ENCODE data around the gene GALK2. TPM values are rescaled to one million over a fixed set of nuclear protein-coding genes. Genes with fewer than 3 reads are reported as not detected.

Gene GALK2
- total RNA-seq, 1 experiment from 2014 or later: 35.0 TPM

GRCh38 chr15:49361370-49361769 is 191.3 kb downstream of the GALK2 start:
- Histone ChIP-seq H3K4me1 (ENCODE audit: control insufficient read depth, insufficient read depth, low read length) (no peaks in the 10 kb centered on the region), H3K27me3 (ENCODE audit: control insufficient read depth, insufficient read depth, low read length) (no peaks in the 10 kb centered on the region), H3K27ac (ENCODE audit: low read length) (no peak overlapping the region), H3K9me3 (ENCODE audit: control insufficient read depth, insufficient read depth, low read depth, low read length) (no peaks in the 10 kb centered on the region), H3K36me3 (ENCODE audit: control insufficient read depth, insufficient read depth, low read length) (no peaks in the 10 kb centered on the region), H3K4me3 (ENCODE audit: low read depth in 2 of 2, low read length in 2 of 2) (no peak overlapping the region)
- BruUV-seq (replicated peaks): no TSS peak
- intact Hi-C loops (cut with micrococcal nuclease; ENCODE audit: unreplicated experiment) (no loop called here), in situ Hi-C loops (cut with HindIII; ENCODE audit: low pct_unique_long_range_greater_than_20kb, low sequenced_read_pairs) (no loop called here)
- no peak for TF ChIP-seq POLR2AphosphoS5 (IDR thresholded peaks at IDR 0.05; ENCODE audit: low read depth, low read length)
- TF ChIP-seq TCF7L2 (IDR thresholded peaks at IDR 0.05; ENCODE audit: low read depth, low read length): no peak
- no peak for TF ChIP-seq REST (IDR thresholded peaks at IDR 0.05; ENCODE audit: insufficient read depth in 1 of 2, low read depth in 2 of 2, low read length in 1 of 2)
- TF ChIP-seq, protein P1, sequence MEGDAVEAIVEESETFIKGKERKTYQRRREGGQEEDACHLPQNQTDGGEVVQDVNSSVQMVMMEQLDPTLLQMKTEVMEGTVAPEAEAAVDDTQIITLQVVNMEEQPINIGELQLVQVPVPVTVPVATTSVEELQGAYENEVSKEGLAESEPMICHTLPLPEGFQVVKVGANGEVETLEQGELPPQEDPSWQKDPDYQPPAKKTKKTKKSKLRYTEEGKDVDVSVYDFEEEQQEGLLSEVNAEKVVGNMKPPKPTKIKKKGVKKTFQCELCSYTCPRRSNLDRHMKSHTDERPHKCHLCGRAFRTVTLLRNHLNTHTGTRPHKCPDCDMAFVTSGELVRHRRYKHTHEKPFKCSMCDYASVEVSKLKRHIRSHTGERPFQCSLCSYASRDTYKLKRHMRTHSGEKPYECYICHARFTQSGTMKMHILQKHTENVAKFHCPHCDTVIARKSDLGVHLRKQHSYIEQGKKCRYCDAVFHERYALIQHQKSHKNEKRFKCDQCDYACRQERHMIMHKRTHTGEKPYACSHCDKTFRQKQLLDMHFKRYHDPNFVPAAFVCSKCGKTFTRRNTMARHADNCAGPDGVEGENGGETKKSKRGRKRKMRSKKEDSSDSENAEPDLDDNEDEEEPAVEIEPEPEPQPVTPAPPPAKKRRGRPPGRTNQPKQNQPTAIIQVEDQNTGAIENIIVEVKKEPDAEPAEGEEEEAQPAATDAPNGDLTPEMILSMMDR (IDR thresholded peaks at IDR 0.05): no peak
- TF ChIP-seq SIN3A (IDR thresholded peaks at IDR 0.05; ENCODE audit: borderline replicate concordance, insufficient read depth, low read depth, low read length): no peak
- DNase-seq (ENCODE audit: low read depth, low spot score): no peak
- ChIA-PET POLR2A (no interaction called here), CTCF (no interaction called here)
- ATAC-seq: no peak

DNA sequence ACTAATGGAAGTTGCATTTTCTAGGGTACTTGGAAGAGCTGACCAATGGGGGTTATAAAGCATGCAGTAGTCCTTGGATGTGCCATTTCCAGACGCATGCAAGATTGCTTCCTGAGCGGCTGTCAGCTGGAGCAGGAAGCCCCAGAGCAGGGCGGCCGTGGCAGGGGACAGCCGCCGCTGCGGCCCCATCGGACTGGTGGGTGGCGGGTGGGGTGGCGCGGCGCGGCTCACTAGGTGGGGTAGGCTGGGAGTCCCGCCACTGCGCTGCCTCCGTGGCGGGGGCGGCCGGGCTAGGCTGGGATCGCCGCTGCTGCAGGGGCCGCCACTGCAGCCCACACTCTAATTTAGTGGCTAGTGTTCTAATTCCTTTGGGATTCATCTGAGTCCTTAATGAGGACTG is 196.4 kb downstream of the GALK2 start:
- no peak for DNase-seq (ENCODE audit: low read depth, low spot score)
- TF ChIP-seq POLR2AphosphoS5 (IDR thresholded peaks at IDR 0.05; ENCODE audit: low read depth, low read length) (no peak), SIN3A (IDR thresholded peaks at IDR 0.05; ENCODE audit: borderline replicate concordance, insufficient read depth, low read depth, low read length) (no peak), TCF7L2 (IDR thresholded peaks at IDR 0.05; ENCODE audit: low read depth, low read length) (no peak), REST (IDR thresholded peaks at IDR 0.05; ENCODE audit: insufficient read depth in 1 of 2, low read depth in 2 of 2, low read length in 1 of 2) (no peak)
- TF ChIP-seq, protein P1 (IDR thresholded peaks at IDR 0.05): no peak
- H3K4me1 ChIP-seq (ENCODE audit: control insufficient read depth, insufficient read depth, low read length): no peaks in the 10 kb centered on the region
- ATAC-seq: no peak
- intact Hi-C loops (cut with micrococcal nuclease; ENCODE audit: unreplicated experiment): no loop called here
- no peak overlapping the region for H3K4me3 ChIP-seq (ENCODE audit: low read depth in 2 of 2, low read length in 2 of 2)
- ChIA-PET POLR2A (no interaction called here), CTCF (no interaction called here)
- no peaks in the 10 kb centered on the region for H3K9me3 ChIP-seq (ENCODE audit: control insufficient read depth, insufficient read depth, low read depth, low read length)
- no peak overlapping the region for H3K27ac ChIP-seq (ENCODE audit: low read length)
- no peaks in the 10 kb centered on the region for H3K27me3 ChIP-seq (ENCODE audit: control insufficient read depth, insufficient read depth, low read length)
- H3K36me3 ChIP-seq (ENCODE audit: control insufficient read depth, insufficient read depth, low read length): no peaks in the 10 kb centered on the region
- in situ Hi-C loops (cut with HindIII; ENCODE audit: low pct_unique_long_range_greater_than_20kb, low sequenced_read_pairs): no loop called here
- BruUV-seq (replicated peaks): no TSS peak

Data from Panc1 (cell line).